ENCODE measurements around the gene MAP3K20. TPM values are rescaled to one million over a fixed set of nuclear protein-coding genes. Genes with fewer than 3 reads are reported as not detected.

Gene MAP3K20
- total and polyA plus RNA-seq, 2 of the 8 experiments (the other 6 are each of a cell fraction or from before 2014, with no cell fraction given): 3.1 to 11.1 TPM

DNA sequence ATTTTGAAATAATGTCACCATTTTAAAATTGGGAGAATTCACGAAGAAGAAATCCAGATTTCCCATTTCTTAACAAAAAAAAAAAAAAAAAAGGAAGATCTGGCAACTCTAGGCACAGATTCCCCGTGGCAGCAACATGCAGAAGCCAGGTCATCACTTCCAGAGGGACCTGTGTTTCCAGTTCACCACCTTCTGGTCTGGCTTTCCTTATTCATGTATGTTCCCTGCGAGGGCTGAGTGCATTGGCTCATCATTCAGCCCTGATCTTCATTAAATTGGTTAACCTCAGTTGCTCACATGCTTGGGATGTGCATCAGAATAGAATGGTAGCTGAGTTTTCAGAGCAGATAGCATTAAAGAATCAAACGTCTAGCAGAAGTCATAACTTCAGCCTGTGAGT lies 25.0 kb upstream of the MAP3K20 start:
- DNase-seq (ENCODE audit: low read depth in 1 of 2, low spot score in 2 of 2) (no peak), FAIRE-seq (no peak)
- H2BK20ac ChIP-seq (ENCODE audit: low read length): no peak overlapping the region
- H2AFZ ChIP-seq (ENCODE audit: low read length): no peak overlapping the region
- H3K23ac ChIP-seq (ENCODE audit: insufficient read length): no peak overlapping the region
- H3K9ac ChIP-seq (replicated peaks in 1 of 4; ENCODE audit: extremely low read depth in 1 of 4, low read depth in 3 of 4, low read length in 3 of 4): no peak overlapping the region
- no peaks in the 10 kb centered on the region for H3K27me3 ChIP-seq (replicated peaks in 1 of 4; ENCODE audit: control insufficient read depth in 3 of 4, extremely low read depth in 1 of 4, insufficient read depth in 3 of 4, low read length in 3 of 4)
- H3K4me1 ChIP-seq (replicated peaks in 1 of 4; ENCODE audit: control insufficient read depth in 3 of 4, insufficient read depth in 4 of 4, low read length in 3 of 4): no peaks in the 10 kb centered on the region
- no peak overlapping the region for H2BK120ac ChIP-seq (replicated peaks; ENCODE audit: low read depth, low read length)
- ChIA-PET POLR2A (ENCODE audit: partially characterized antibody) (no interaction called here), CTCF (ENCODE audit: partially characterized antibody) (no interaction called here)
- no peaks in the 10 kb centered on the region for H3K36me3 ChIP-seq (ENCODE audit: control insufficient read depth in 2 of 4, insufficient read depth in 4 of 4, low read length in 3 of 4)
- no peaks in the 10 kb centered on the region for H3K9me3 ChIP-seq (ENCODE audit: insufficient read depth in 2 of 2, low read depth in 1 of 2, low read length in 1 of 2)
- H2BK5ac ChIP-seq (ENCODE audit: low read depth, low read length): no peak overlapping the region
- no peak overlapping the region for H3K4ac ChIP-seq (replicated peaks; ENCODE audit: insufficient read length, low read depth, low read length)
- no peak overlapping the region for H2BK15ac ChIP-seq (ENCODE audit: low read length)
- H3K4me3 ChIP-seq (ENCODE audit: extremely low read depth in 1 of 4, insufficient read depth in 2 of 4, low read depth in 3 of 4, low read length in 4 of 4): no peak overlapping the region
- no peaks in the 10 kb centered on the region for H3K23me2 ChIP-seq (ENCODE audit: low read depth, low read length)
- H2BK12ac ChIP-seq (ENCODE audit: low read depth, low read length): no peak overlapping the region
- H3K14ac ChIP-seq (ENCODE audit: insufficient read length): no peak overlapping the region
- 79% methylated on average over 4 of the region's 4 CpGs; no CpG with 5 or more reads in 1 of the 2 experiments for WGBS, 2 experiments (ENCODE audit: extremely low coverage in 1 of 2, insufficient coverage in 1 of 2, insufficient read length in 1 of 2, insufficient replicate concordance in 2 of 2, low coverage in 1 of 2, low lambda C conversion rate in 2 of 2, missing lambda C conversion rate in 1 of 2)
- no peaks in the 10 kb centered on the region for H3K79me1 ChIP-seq (ENCODE audit: low read depth, low read length)
- no peak overlapping the region for H3K27ac ChIP-seq (ENCODE audit: low read depth, low read length)
- no peak overlapping the region for H3K56ac ChIP-seq (replicated peaks; ENCODE audit: insufficient read length, low read depth, low read length)
- H3K4me2 ChIP-seq (ENCODE audit: insufficient read depth in 1 of 2, low read depth in 2 of 2, low read length in 2 of 2): no peak overlapping the region
- no peaks in the 10 kb centered on the region for H3K79me2 ChIP-seq (ENCODE audit: control insufficient read depth in 1 of 2, insufficient read depth in 2 of 2, low read length in 2 of 2)
- no peak overlapping the region for H4K8ac ChIP-seq (ENCODE audit: extremely low read depth, insufficient read depth, low read length)
- no peaks in the 10 kb centered on the region for H4K20me1 ChIP-seq (replicated peaks in 1 of 2; ENCODE audit: control insufficient read depth in 1 of 2, insufficient read depth in 2 of 2, low read length in 2 of 2)
- no peak overlapping the region for H2AK5ac ChIP-seq (ENCODE audit: low read depth, low read length)
- no peak overlapping the region for H4K91ac ChIP-seq (replicated peaks; ENCODE audit: insufficient read length, low read length)
- no peak overlapping the region for H3K18ac ChIP-seq (ENCODE audit: extremely low read depth, low read length)
- H4K5ac ChIP-seq (ENCODE audit: insufficient read length, low read depth, low read length): no peak overlapping the region
- TF ChIP-seq CHD1 (IDR thresholded peaks at IDR 0.05; ENCODE audit: low read depth, low read length) (no peak), RAD21 (IDR thresholded peaks at IDR 0.05 in 1 of 2, conservative IDR thresholded peaks at IDR 0.05 in 1 of 2; ENCODE audit: low read depth in 2 of 2, low read length in 2 of 2) (no peak), TAF7 (optimal IDR thresholded peaks at IDR 0.05; ENCODE audit: borderline replicate concordance, low read depth, low read length) (no peak), KDM1A (IDR thresholded peaks at IDR 0.05; ENCODE audit: borderline replicate concordance, low read length) (no peak), POLR2AphosphoS5 (IDR thresholded peaks at IDR 0.05; ENCODE audit: low read depth, low read length) (no peak), SAP30 (IDR thresholded peaks at IDR 0.05; ENCODE audit: insufficient read depth, insufficient replicate concordance, low read length) (no peak), RBBP5 (IDR thresholded peaks at IDR 0.05; ENCODE audit: borderline replicate concordance, low read depth, low read length) (no peak), SIN3A (conservative IDR thresholded peaks at IDR 0.05 in 1 of 2, IDR thresholded peaks at IDR 0.05 in 1 of 2; ENCODE audit: low read depth in 1 of 2, low read length in 2 of 2) (no peak), NANOG (IDR thresholded peaks at IDR 0.05; ENCODE audit: insufficient read depth, low read depth, low read length, poor library complexity, severe bottlenecking) (no peak), BACH1 (IDR thresholded peaks at IDR 0.05; ENCODE audit: low read length) (no peak), NRF1 (IDR thresholded peaks at IDR 0.05; ENCODE audit: low read depth, low read length) (no peak), EGR1 (IDR thresholded peaks at IDR 0.05; ENCODE audit: borderline replicate concordance, low read depth, low read length) (no peak), SUZ12 (IDR thresholded peaks at IDR 0.05; ENCODE audit: low read length) (no peak), FOSL1 (IDR thresholded peaks at IDR 0.05; ENCODE audit: insufficient read depth, low read depth, low read length) (no peak)

Data from H1 (cell line).